ENCODE results near the gene RXRB.

- TF ChIP-seq CTCF (IDR thresholded peaks at IDR 0.05) (no peak), POLR2A (IDR thresholded peaks at IDR 0.05) (no peak)
Measured at GRCh38 chr6:33191383-33192104, 8.9 kb downstream of the RXRB start.
